Measurements from ENCODE around the gene RFPL2.

DNA sequence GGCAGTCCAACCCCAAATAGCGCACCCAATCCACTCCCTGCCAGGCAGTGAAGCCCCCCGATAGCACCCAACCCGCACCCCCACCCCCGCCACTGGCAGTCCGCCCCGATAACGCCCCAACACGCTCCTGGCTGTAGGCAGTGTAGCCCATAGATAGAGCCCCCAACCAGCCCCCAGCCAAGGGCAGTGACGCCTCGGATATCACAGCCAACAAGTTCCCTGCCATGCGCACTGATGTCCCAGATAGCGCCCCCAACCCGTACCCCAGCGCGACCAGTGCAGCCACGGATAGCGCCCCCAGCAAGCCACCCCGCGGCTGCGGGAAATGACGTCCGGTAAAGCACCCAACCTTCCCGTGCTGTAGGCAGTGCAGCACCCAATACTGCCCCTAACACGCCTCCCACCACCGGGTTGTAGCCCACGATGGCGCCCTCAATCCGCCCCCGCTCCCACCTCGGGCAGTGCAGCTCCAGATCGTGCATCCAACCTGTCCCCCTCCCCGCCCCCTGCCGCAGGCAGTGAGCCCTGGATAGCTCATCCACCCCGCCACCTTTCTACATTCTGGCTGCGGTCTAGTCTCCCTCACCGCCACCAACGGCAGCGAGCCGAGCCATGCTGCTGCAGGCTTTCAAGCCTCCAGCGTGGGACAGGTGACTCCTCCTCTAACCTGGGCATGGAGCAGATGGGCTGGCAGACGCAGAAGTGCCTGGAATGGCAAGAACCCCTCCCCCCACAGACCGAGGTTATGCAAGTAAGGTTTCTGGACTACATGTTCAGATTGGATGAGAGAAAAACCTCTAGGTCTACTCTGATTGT lies 625 bp downstream of the RFPL2 start:
- TF ChIP-seq BHLHE40 (IDR thresholded peaks at IDR 0.05; ENCODE audit: borderline replicate concordance) (no peak), SUZ12 (IDR thresholded peaks at IDR 0.05) (no peak), FOXM1 (IDR thresholded peaks at IDR 0.05; ENCODE audit: borderline replicate concordance) (no peak), ARNT (IDR thresholded peaks at IDR 0.05) (no peak)
